ENCODE data around the gene TMEM62.
"Not testable (repeated sequence)": the region's sequence is repeated elsewhere in the genome, so short reads cannot be mapped to it uniquely, and the experiment has no call there.

Gene TMEM62

DNA sequence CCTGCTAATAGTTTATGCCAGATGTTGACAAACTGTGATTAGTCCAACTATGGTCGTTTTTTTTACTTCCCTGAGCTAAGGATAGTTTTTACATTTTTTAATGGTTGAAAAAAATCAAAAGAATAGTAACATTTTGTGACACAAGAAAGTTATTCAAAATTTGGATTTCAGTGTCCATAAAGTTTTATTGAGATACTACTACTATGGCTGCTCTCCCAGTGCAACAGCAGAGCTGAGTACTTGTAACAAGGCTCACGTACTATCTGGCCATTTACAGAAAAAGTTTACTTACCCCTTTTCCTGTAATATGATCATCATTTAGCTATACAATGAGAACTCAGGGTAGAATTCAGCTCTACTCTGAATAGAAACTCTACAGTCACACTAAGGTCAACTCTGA is 11.5 kb upstream of the TMEM62 start:
- no peak for DNase-seq (ENCODE audit: low read depth in 2 of 2, low spot score in 1 of 2)

DNA sequence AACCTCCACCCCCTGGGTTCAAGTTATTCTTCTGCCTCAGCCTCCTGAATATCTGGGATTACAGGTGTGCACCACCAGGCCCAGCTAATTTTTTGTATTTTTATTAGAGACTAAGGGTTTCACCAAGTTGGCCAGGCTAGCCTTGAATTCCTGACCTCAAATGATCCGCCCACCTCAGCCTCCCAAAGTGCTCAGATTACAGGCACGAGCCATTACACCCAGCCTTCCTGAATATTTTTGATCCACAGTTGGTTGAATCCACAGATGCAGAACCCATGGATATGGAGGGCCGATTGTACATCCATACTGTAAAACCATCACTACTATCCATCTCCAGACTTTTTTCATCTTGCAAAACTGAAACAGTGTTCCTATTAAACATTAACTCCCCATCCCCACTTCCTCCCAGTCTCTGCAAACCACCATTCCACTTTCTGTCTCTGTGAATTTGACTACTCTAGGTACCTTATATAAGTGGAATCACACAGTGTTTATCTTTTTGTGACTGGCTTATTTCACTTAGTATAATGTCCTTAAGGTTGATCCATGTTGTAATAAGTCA is 8.2 kb upstream of the TMEM62 start:
- DNase-seq (ENCODE audit: low read depth in 2 of 2, low spot score in 1 of 2): no peak

DNA sequence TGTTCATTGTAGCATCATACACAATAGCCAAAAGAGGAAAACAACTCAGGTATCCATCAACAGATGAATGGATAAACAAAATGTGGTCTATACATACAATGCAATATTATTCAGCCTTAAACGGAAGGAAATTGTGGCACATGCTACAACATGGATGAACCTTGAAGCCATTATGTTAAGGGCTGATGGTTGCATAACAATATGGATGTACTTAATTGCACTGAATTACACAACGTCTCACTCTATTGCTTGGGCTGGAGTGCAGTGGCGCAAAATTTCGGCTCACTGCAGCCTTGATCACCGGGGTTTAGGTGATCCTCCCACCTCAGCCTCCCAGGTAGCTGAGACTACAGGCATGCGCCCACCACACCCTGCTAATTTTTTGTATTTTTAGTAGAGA is 7.0 kb upstream of the TMEM62 start:
- no peak for DNase-seq (ENCODE audit: low read depth in 2 of 2, low spot score in 1 of 2)

DNA sequence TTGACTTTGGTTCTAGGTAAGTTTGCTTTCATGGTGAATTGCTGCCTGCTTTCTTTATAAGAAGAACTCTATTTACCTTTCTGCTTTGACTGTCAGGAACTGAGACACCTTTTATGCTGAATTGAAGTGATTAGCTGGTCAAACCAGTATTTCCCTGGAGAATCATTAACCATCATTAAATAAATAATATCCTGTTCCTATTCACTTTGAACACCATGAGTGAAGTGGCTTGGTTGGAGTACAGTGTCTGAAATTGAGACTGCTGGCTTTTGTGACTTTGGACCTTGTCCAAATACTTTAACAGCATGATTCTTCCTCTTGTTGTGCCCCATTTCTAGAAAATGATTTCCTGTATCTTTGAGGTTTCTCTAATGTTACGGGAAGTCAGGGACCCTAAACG is 5.6 kb upstream of the TMEM62 start:
- DNase-seq (ENCODE audit: low read depth in 2 of 2, low spot score in 1 of 2): no peak

DNA sequence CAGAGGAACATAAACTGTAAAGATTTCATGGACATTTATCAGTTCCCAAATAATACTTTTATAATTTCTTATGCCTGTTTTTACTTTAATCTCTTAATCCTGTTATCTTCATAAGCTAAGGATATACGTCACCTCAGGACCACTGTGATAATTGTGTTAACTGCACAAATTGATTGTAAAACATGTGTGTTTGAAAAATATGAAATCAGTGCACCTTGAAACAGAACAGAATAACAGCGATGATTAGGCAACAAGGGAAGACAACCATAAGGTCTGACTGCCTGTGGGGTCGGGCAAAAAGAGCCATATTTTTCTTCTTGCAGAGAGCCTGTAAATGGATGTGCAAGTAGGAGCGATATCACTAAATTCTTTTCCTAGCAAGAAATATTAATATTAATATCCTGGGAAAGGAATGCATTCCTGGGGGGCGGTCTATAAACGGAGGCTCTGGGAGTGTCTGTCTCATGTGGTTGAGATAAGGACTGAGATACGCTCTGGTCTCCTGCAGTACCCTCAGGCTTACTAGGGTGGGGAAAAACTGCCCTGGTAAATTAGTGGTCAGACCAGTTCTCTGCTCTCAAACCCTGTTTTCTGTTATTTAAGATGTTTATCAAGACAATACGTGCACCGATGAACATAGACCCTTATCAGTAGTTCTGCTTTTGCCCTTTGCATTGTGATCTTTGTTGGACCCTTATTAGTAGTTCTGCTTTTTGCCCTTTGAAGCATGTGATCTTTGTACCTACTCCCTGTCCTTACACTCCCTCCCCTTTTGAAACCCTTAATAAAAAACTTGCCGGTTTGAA is 5.0 kb upstream of the TMEM62 start:
- not testable (repeated sequence) for DNase-seq (ENCODE audit: low read depth in 2 of 2, low spot score in 1 of 2)

DNA sequence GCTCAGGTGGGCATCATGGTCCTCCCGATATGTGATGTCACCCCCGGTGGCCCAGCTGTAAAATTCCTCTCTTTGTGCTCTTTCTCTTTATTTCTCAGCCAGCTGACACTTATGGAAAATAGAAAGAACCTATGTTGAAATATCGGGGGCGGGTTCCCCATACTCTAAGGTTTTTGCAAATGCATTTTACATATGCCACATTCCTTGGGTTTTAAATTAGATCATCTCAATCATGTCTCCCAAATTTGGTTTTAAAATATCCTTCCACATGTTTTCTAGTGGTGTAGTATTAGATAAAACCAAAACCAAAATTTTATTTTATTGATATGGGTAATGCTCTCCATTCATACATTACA is 4.4 kb upstream of the TMEM62 start:
- DNase-seq (ENCODE audit: low read depth in 2 of 2, low spot score in 1 of 2): no peak

DNA sequence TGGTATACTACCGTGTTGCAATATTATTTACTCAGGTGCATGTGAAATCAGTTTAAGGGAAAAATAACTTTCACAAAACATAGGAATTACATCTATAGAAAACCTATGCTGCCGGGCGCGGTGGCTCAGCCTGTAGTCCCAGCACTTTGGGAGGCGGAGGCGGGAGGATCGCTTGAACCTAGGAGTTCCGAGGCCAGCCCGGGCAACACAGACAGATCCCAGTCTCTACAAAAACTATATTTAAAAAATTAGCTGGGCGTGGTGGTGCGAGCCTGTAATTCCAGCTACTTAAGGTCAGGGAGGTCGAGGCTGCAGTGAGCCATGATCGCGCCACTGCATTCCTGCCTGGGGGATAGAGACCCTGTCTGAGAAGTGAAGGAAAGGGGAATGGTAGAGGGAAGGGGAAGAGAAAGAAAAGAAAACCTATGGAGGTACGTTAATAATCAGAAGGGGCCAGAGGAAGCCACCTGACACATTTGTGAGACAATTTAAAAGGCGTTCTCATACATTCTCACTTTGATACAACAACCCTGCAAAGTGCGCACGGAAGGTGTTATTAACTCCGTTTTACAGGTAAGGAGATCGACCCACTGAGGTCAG is 456 bp upstream of the TMEM62 start:
- no peak for DNase-seq (ENCODE audit: low read depth in 2 of 2, low spot score in 1 of 2)

DNA sequence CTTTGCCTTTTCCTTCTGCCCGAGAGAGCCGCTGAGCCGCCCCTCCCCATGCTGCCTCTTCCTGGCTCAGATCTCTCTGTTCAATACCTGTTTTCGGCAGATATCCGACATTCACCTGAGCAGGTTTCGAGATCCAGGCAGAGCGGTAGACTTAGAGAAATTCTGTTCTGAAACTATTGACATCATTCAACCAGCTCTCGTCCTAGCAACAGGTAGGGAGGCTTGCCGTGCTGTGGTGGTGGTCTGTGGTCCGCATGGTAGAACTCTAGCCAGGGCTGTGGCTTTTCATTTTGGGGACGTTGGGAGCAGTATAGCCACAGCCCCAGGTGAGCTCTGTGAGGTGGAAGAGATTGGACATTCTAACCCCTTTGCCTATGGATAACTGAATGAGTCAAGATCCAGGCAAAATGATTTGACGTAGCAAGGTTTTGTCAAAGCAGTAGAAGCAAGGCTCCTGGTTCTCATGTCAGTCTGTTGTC is 810 bp downstream of the TMEM62 start:
- no peak for DNase-seq (ENCODE audit: low read depth in 2 of 2, low spot score in 1 of 2)

DNA sequence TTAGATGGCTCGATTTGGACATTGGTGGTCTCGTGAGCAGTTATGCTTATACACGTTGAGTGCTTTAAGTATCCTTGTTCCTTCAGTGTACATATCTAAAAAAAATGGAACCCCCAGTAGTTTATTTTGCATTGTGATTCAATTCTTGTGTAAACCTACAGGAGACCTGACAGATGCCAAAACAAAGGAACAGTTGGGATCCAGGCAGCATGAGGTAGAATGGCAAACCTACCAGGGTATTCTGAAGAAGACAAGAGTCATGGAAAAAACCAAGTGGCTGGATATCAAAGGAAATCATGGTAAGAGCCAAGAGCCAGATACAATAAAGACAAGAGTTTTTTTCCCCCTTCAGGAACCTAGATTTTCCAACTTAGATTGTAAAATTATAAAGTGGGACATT is 2.0 kb downstream of the TMEM62 start:
- no peak for DNase-seq (ENCODE audit: low read depth in 2 of 2, low spot score in 1 of 2)

DNA sequence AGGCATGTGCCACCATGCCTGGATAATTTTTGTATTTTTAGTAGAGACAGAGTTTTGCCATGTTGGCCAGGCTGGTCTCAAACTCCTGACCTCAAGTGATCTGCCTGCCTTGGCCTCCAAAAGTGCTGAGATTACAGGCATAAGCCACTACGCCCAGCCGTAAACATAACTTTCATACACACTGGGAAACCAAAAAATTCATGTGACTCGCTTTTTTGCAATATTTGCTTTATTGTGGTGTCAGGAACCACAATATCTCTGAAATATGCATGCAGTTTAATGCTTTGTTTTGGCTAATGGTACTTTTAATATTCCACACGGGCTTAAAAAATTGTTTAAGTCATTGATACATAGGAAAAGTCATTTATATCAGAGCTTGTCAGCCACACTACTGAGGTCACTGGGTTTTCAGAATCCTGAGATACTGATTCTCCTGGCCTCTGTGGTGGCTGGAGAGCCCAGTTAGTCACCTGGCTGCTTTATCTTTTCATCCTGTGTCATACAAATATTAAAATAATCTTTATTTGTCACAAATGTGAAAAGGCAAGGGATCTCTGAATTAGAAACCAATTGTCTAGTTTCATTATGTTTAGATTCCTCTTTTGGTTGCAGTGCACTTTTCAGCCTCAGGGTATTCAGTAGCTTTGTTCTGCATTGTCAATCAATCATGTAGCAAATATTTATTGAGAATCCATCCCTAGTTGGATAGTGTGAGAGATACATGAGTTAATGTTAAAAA is 10.0 kb downstream of the TMEM62 start:
- DNase-seq (ENCODE audit: low read depth in 2 of 2, low spot score in 1 of 2): no peak

DNA sequence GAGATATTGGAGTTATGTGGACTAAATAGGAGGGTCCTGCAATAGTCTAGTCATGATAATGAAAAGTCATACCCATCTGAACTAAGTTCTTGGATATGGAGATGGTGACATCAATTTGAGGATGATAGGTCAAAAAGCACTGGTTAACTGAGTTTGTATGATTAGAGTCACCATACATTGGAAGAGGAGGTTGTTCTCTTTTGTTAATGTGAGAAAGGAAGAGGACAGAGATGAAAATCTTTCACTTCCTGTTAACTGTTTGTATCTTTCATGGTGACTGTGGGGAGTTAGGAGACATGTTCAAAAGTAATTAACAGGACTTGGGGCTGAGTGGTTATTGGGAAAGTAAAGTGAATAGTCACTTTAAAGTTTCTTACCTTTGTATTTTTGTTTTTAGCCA is 11.1 kb downstream of the TMEM62 start:
- DNase-seq (ENCODE audit: low read depth in 2 of 2, low spot score in 1 of 2): no peak

DNA sequence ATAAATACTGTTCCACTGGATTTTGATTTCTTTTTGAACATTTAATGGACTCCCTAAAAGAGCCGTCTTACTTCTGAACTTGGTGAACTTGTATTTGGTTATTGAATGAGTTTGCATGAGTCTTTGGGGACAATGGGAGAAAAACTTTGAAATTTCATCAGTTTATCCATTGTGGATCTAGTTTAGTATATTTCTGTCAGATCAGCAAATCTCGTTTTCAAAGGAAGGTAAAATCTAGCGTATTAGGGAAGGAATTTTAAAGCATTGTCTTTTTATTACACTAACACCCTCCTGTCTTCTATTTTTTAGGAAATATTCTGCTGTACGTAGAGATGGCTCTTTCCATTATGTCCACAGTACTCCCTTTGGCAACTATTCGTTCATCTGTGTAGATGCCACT is 12.8 kb downstream of the TMEM62 start:
- no peak for DNase-seq (ENCODE audit: low read depth in 2 of 2, low spot score in 1 of 2)

DNA sequence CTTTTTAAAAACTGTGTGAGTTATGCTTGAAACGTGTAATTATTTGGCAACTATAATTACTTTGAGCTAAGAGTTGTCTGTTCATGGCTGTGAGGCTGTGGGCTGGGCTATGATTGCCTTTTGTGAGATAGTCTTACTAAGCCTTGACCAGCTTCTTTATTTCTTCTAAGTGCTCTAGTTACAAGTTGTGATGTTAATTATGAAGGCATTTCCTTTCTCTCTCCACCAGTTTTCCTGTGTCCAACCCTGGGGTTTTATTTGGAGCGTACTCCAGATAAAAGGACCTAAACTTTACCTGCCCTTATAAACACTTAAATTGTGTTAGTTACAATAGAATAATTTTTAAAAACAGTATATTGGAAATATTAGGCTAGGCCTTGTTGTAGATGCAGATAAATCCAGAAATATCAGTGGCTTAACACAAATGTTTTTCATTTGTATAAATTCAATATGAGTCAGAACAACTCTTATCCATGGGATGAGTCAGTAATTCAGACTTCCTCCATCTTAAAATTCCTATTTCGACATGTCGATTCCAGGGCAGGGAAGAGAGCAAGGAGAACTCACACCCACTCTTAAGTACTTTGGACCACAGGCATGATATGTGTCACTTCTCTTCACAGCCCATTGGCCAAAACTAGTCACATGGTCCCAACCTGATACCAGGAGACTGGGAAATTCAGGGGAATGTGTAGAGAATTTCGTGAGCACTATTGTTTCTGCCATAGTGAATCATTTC is 17.0 kb downstream of the TMEM62 start:
- no peak for DNase-seq (ENCODE audit: low read depth in 2 of 2, low spot score in 1 of 2)

DNA sequence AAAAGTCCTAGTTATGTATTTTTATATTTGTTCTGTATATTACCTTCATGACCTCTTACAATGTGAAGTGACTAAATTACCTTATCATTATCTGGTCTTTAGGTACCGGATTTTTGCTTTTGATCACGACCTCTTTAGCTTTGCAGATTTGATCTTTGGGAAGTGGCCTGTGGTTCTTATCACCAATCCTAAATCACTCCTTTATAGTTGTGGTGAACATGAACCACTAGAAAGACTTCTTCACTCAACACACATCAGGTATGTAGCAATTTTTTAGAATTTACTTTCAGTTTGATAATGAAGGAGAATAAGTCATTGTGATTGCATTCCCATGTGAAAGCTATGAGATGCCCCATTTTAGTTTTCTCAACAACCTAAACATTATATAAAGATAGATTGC is 18.3 kb downstream of the TMEM62 start:
- no peak for DNase-seq (ENCODE audit: low read depth in 2 of 2, low spot score in 1 of 2)

DNA sequence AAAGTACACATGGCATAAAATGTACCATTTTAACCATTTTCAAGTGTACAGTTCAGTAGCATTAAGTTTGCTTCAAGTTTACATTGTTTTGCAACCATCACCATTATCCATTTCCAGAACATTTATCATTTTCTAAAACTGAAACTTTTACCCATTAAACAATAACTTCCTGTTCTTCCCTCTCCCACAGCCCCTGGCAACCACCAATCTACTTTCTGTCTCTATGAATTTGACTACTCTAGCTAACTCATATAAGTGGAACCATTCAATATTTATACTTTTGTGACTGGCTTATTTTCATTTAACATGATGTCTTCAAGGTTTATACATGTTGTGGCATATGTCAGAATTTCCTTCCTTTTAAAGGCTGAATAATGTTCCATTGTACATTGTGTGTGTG is 19.9 kb downstream of the TMEM62 start:
- DNase-seq (ENCODE audit: low read depth in 2 of 2, low spot score in 1 of 2): no peak

DNA sequence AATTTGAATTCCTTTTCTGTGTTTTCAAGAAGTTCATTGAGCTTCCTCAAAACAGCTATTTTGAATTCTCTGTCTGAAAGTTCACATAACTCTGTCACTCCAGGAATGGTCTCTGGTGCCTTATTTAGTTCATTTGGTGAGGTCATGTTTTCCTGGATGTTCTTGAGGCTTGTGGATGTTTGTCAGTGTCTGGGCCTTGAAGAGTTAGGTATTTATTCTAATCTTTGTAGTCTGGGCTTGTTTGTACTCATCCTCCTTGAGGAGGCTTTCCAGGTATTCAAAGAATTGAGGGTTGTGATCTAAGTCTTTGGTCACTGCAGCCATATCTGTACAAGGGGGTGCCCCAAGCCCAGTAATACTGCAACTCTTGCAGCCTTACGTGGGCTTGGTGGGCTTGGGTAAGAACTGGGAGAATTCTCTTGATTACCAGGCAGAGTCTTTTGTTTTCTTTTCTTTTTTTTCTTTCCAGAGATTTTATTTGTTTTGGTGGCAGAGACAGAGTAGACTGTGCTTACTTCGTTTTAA is 32.5 kb downstream of the TMEM62 start:
- no peak for DNase-seq (ENCODE audit: low read depth in 2 of 2, low spot score in 1 of 2)

DNA sequence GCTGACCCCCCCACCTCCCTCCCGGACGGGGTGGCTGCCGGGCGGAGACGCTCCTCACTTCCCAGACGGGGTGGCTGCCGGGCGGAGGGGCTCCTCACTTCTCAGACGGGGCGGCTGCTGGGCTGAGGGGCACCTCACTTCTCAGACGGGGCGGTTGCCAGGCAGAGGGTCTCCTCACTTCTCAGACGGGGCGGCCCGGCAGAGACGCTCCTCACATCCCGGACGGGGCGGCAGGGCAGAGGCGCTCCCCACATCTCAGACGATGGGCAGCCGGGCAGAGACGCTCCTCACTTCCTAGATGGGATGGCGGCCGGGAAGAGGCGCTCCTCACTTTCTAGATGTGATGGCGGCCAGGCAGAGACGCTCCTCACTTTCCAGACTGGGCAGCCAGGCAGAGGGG is 33.9 kb downstream of the TMEM62 start:
- DNase-seq (ENCODE audit: low read depth in 2 of 2, low spot score in 1 of 2): not testable (repeated sequence)

DNA sequence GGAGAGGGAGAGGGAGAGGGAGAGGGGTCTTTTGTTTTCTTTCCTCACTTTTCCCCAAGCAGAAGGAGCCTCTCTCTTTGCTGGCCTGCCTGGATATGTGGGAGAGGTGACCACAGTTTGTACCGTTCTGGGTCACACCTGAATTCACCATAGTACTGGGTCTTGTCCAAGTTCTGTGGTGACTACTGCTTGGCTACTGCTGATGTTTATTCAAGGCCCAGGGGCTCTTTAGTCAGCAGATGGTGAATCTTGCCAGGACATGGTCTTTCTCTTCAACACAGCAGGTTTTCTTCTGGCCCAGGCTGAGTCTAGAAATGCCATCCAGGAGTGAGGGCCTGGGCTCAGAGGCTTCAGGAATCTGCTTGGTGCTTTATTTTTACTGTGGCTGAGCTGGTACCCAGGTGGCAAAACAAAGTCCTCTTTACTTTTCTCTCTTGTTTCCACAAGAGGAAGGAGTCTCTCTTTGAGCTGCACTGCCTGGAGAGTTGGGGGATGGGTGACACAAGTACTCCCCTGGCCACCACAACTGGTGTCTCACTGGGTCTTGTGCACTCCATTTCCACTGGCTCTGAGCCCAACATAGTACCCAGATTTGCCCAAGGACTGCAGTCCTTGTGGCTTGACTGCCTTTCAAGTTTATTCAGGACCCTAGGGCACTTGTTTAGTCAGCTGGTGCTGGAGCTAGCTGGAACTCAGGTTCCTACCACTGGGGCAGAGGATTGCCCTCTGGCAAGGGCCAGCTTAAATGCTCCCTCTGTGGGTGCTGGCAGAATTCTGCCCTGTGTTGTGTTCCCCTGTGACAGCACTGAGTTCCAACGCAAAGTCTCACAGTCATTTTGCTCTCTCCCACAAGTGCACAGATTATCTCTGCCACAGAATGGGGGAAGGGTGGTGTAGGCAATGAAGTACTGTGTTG is 35.1 kb downstream of the TMEM62 start:
- DNase-seq (ENCODE audit: low read depth in 2 of 2, low spot score in 1 of 2): no peak

DNA sequence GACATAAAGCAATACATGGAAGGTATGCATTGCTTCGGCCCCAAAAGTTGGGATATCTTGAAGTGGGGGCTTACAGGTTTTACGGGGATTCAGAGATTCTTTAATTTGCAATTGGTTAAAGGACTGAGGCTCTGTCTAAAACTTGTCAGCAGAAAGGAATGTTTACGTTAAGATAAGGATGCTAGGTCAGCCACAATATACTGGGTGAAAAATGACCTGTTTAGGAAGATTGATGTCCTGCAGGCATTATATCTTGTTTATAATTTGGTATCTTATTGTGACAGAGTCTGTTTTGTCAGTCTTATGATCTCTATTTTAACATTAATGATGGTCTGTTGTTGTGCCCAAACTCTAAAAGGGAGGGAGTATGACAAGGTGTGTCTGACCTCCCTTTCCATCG is 36.5 kb downstream of the TMEM62 start:
- no peak for DNase-seq (ENCODE audit: low read depth in 2 of 2, low spot score in 1 of 2)

All from stimulated activated CD8-positive, alpha-beta memory T cell treated with anti-CD3 and anti-CD28 coated beads, Interleukin-4, amount 100 ng/mL, for 1 hour (primary cell).